GM12864 (cell line): ENCODE measurements around the gene SLC26A4.

Experiments used
- DNase-seq: peaks from one replicate; pipeline ENCODE4 v3.0.0-alpha.2; 2011; ENCODE audit warnings: low read depth
- H3K4me3 ChIP-seq: 2 replicates; pipeline ENCODE4 v1.5.1; 2011; ENCODE audit warnings: mild to moderate bottlenecking, low read depth, low read length, control low read depth
- TF ChIP-seq, protein P1 (sequence below): IDR thresholded peaks from 2 replicates; pipeline ENCODE4 v1.5.1; 2011; ENCODE audit warnings: low read depth, mild to moderate bottlenecking, moderate library complexity, low read length, control low read depth, inconsistent platforms; ENCODE audit errors: missing control alignments

The SLC26A4 gene

DNA sequence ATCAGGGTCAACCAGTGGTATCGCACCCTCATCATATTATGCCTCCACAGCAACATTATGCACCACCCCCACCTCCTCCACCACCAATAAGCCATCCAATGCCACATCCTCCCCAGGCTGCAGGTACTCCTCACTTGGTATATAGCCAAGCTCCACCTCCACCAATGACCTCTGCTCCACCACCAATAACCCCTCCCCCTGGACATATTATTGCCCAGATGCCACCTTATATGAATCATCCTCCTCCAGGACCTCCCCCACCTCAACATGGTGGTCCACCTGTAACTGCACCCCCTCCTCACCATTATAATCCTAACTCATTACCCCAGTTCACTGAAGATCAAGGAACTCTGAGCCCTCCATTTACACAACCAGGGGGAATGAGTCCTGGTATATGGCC, 98.0 kb downstream of the SLC26A4 start:
- TF ChIP-seq, protein P1, sequence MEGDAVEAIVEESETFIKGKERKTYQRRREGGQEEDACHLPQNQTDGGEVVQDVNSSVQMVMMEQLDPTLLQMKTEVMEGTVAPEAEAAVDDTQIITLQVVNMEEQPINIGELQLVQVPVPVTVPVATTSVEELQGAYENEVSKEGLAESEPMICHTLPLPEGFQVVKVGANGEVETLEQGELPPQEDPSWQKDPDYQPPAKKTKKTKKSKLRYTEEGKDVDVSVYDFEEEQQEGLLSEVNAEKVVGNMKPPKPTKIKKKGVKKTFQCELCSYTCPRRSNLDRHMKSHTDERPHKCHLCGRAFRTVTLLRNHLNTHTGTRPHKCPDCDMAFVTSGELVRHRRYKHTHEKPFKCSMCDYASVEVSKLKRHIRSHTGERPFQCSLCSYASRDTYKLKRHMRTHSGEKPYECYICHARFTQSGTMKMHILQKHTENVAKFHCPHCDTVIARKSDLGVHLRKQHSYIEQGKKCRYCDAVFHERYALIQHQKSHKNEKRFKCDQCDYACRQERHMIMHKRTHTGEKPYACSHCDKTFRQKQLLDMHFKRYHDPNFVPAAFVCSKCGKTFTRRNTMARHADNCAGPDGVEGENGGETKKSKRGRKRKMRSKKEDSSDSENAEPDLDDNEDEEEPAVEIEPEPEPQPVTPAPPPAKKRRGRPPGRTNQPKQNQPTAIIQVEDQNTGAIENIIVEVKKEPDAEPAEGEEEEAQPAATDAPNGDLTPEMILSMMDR, result no peak
- no peak overlapping the region for H3K4me3 ChIP-seq
- no peak for DNase-seq

- TF ChIP-seq, protein P1, result no peak
- no peak for DNase-seq
- no peak overlapping the region for H3K4me3 ChIP-seq
Observed at GRCh38 chr7:107767391-107767790, 106.8 kb downstream of the SLC26A4 start.
